IPS DF 19.7 (cell line): Measurements from ENCODE around the gene TSPAN15.
"Not testable (repeated sequence)": the region's sequence is repeated elsewhere in the genome, so short reads cannot be mapped to it uniquely, and the experiment has no call there.

Experiments used
- DNase-seq: peaks from one replicate; pipeline ENCODE4 v3.0.0-alpha.2; 2013; ENCODE audit warnings: low read depth, low spot score

The TSPAN15 gene

GRCh38 chr10:69488149-69488844 lies 37.0 kb downstream of the TSPAN15 start:
- not testable (repeated sequence) for DNase-seq

- not testable (repeated sequence) for DNase-seq
These were observed 37.6 kb downstream of the TSPAN15 start for GRCh38 chr10:69488856-69489255.

- DNase-seq = no peak
These were observed 38.3 kb downstream of the TSPAN15 start for GRCh38 chr10:69489506-69490090.

DNA sequence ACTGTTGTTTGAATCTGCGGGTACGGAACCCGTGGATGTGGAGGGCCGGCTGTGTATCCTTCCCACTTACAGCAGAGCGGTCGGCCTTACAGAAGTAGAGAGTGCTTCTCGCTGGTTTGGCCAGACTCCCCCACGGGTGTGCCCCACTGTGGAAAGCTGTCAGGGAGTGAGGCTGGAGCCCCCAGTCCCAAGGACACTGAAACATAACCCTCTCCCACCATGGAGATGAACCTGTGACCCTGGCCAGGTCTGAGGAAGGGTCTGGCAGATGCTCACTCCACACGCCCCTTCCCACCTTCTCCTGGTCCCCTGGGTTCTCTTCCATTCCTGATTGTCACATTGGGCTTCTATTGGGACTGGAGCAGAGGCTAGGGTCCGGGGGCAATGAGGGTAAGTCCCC lies 39.6 kb downstream of the TSPAN15 start:
- no peak for DNase-seq

DNA sequence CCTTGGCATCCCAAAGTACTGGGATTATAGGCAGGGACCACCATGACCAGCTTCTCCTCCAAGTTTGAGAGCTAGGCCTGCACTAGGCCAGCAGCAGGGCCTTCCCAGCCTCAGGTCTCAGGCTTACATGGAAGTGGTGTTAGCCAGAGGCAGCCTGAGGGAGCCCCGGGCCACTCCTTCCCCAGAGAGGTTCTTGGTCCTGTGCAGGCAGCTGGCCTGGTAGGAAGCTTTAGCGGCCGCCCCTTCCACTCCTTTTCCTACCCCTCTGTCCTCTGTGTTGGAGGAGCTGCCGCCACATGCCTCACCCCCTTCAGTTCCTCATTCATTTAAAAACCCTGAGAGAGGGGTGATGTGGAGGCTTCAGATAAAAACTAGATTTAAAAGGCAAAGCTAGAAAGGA lies 40.3 kb downstream of the TSPAN15 start:
- no peak for DNase-seq

- DNase-seq = no peak
These were observed 41.0 kb downstream of the TSPAN15 start for GRCh38 chr10:69492091-69492745.

GRCh38 chr10:69492746-69493462 lies 41.6 kb downstream of the TSPAN15 start:
- no peak for DNase-seq

- no peak for DNase-seq
These were observed 43.6 kb downstream of the TSPAN15 start for GRCh38 chr10:69494626-69495558.

DNA sequence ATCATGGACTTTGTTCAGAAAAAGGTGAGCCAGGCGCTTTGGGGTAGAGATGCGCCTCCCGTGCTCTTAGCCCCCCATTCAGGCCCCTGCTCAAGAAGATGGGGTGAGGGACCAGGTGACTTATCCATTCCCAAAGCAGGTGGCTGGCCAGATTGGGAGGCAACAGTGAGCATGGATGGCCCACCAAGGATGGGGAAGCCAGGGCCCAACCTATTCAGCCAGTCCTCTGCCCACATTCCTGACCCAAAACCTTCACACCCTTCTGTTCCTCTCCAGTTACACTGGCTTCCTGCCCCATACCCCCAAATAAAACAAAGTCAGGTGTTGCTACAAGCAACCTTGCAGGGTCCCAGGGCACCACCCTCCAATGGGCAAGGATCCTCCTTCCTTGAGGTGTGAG lies 44.4 kb downstream of the TSPAN15 start:
- DNase-seq = no peak

- DNase-seq = no peak
These were observed 45.3 kb downstream of the TSPAN15 start for GRCh38 chr10:69496352-69497230.

- DNase-seq = no peak
These were observed 45.9 kb downstream of the TSPAN15 start for GRCh38 chr10:69497231-69497561.

GRCh38 chr10:69497611-69498390 lies 46.5 kb downstream of the TSPAN15 start:
- DNase-seq = no peak

DNA sequence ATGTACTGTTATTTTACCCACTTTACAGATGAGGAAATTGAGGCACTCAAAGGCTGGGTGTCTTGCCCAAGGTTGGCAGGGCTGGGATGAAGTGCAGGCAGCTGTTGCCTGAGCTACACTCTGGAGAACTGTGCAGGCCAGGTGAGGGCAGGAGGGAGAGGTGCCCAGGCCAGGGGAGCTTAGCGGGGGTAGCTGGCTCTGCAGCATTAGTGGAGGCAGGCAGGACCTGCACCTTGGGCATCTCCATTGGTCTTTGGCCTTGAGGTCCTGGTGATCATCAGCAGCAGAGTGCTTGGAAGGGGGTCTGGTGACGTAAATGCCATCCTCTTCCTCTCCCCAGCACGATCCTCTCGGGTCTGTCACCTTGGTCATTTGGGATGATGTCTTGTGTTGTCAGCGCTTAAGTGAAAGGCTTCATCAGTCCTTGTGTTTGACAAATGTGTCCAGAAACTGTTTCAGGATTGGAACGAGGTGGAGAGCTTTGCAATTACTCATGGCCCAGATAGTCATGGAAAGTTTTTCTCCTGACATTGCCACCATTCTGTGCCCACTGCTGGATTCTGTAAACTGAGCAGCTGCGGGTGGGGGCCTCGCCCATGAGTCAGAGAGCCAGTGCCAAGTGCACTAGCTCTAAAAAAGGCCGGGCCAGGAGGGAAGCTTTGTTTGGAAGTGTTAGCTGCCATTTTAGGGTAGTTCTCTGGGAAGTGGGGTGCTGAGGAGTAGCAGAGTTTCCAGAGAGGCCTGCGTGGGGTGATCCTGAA lies 47.6 kb downstream of the TSPAN15 start:
- no peak for DNase-seq

GRCh38 chr10:69499726-69500689 lies 48.7 kb downstream of the TSPAN15 start:
- no peak for DNase-seq

- no peak for DNase-seq
These were observed 49.7 kb downstream of the TSPAN15 start for GRCh38 chr10:69500864-69501468.

GRCh38 chr10:69501657-69502056 lies 50.4 kb downstream of the TSPAN15 start:
- no peak for DNase-seq

- DNase-seq = no peak
These were observed 51.3 kb downstream of the TSPAN15 start for GRCh38 chr10:69502589-69502988.
